H1 (cell line): ENCODE results near the gene SLC25A34. TPM values are rescaled to one million over a fixed set of nuclear protein-coding genes. Genes with fewer than 3 reads are reported as not detected.

ENCODE experiments used
- CTCF ChIA-PET: fragments of 300-600 bp; sonication (Branson Sonifier 250); formaldehyde crosslinking; loops from one replicate; lab custom pipeline; 2021; ENCODE audit not compliant: partially characterized antibody; lab: Charles Lee
- POLR2A ChIA-PET: fragments of 300-600 bp; sonication (Branson Sonifier 250); formaldehyde crosslinking; loops from one replicate; lab custom pipeline; 2021; ENCODE audit warnings: inconsistent platforms; ENCODE audit not compliant: partially characterized antibody; lab: Charles Lee
- DNase-seq, 2 experiments: peaks; one replicate each; pipeline versions ENCODE4 v3.0.0 to v3.0.0-alpha.2; 2010 to 2022; ENCODE audit warnings: low spot score in 2 of 2, low read depth in 1 of 2, mixed read lengths in 1 of 2
- FAIRE-seq: peaks from 2 replicates; lab custom pipeline; 2011; peaks lifted over from hg19 to GRCh38; lab: Jason Lieb, UNC
- H2AFZ ChIP-seq: 2 replicates; pipeline ENCODE4 v1.8.1; 2012; ENCODE audit warnings: low read length, inconsistent platforms
- H2AK5ac ChIP-seq: 2 replicates; pipeline ENCODE4 v1.6.1; 2013; ENCODE audit warnings: low read depth, low read length
- H2BK120ac ChIP-seq: replicated peaks from 2 replicates; pipeline ENCODE3; 2013; ENCODE audit warnings: low read depth, low read length, inconsistent platforms
- H2BK12ac ChIP-seq: 2 replicates; pipeline ENCODE4 v1.6.1; 2013; ENCODE audit warnings: low read depth, low read length
- H2BK15ac ChIP-seq: 2 replicates; pipeline ENCODE4 v1.6.1; 2013; ENCODE audit warnings: low read length
- H2BK20ac ChIP-seq: 2 replicates; pipeline ENCODE4 v1.6.1; 2013; ENCODE audit warnings: low read length
- H2BK5ac ChIP-seq: 2 replicates; pipeline ENCODE4 v1.6.1; 2013; ENCODE audit warnings: low read depth, low read length
- H3K14ac ChIP-seq: 2 replicates; pipeline ENCODE4 v1.6.1; 2013; ENCODE audit warnings: inconsistent platforms; ENCODE audit not compliant: insufficient read length
- H3K18ac ChIP-seq: 2 replicates; pipeline ENCODE4 v1.6.1; 2013; ENCODE audit warnings: low read length; ENCODE audit errors: extremely low read depth
- H3K23ac ChIP-seq: 2 replicates; pipeline ENCODE4 v1.6.1; 2013; ENCODE audit warnings: inconsistent platforms; ENCODE audit not compliant: insufficient read length
- H3K23me2 ChIP-seq: 2 replicates; pipeline ENCODE4 v1.6.1; 2013; ENCODE audit warnings: low read depth, low read length
- H3K27ac ChIP-seq: 2 replicates; pipeline ENCODE4 v1.6.1; 2011; ENCODE audit warnings: low read depth, low read length, inconsistent platforms
- H3K27me3 ChIP-seq, 4 experiments: replicated peaks in 1 of 4; 1 replicate in 1 of 4; 2 replicates in 3 of 4; pipeline versions ENCODE4 v1.6.1 to v1.8.1; 2011 to 2013; ENCODE audit warnings: low read length in 3 of 4, mild to moderate bottlenecking in 3 of 4, inconsistent platforms in 2 of 4, mixed read lengths in 2 of 4, moderate library complexity in 1 of 4; ENCODE audit not compliant: control insufficient read depth in 3 of 4, insufficient read depth in 3 of 4; ENCODE audit errors: extremely low read depth in 1 of 4
- H3K36me3 ChIP-seq, 4 experiments: 2 replicates each; pipeline versions ENCODE4 v1.6.1 to v1.8.1; 2011 to 2013; ENCODE audit warnings: mild to moderate bottlenecking in 4 of 4, low read length in 3 of 4, moderate library complexity in 2 of 4, control low read depth in 1 of 4, inconsistent platforms in 1 of 4; ENCODE audit not compliant: insufficient read depth in 4 of 4, control insufficient read depth in 2 of 4
- H3K4ac ChIP-seq: replicated peaks from 2 replicates; pipeline ENCODE3; 2013; ENCODE audit warnings: low read length, low read depth, mixed read lengths, inconsistent platforms; ENCODE audit not compliant: insufficient read length
- H3K4me1 ChIP-seq, 4 experiments: replicated peaks in 1 of 4; 1 replicate in 1 of 4; 2 replicates in 3 of 4; pipeline versions ENCODE4 v1.6.1 to v1.8.1; 2011 to 2013; ENCODE audit warnings: low read length in 3 of 4, inconsistent platforms in 2 of 4, mixed read lengths in 1 of 4; ENCODE audit not compliant: insufficient read depth in 4 of 4, control insufficient read depth in 3 of 4
- H3K4me2 ChIP-seq, 2 experiments: 2 replicates each; pipeline versions ENCODE4 v1.6.1 to v1.8.1; 2011 to 2013; ENCODE audit warnings: low read depth in 2 of 2, low read length in 2 of 2, control low read depth in 1 of 2, inconsistent platforms in 1 of 2, mild to moderate bottlenecking in 1 of 2; ENCODE audit not compliant: insufficient read depth in 1 of 2
- H3K4me3 ChIP-seq, 4 experiments: fragments of 200-600, 300-600 bp in 1 of 4; sonication (generic), shearing (Covaris generic), sonication (Bioruptor Twin) in 1 of 4; 2 replicates each; pipeline versions ENCODE4 v1.5.1 to v1.8.1; 2011 to 2016; ENCODE audit warnings: low read length in 4 of 4, low read depth in 3 of 4, control low read depth in 2 of 4, inconsistent platforms in 2 of 4, mild to moderate bottlenecking in 2 of 4, mixed read lengths in 1 of 4, moderate library complexity in 1 of 4; ENCODE audit not compliant: insufficient read depth in 2 of 4; ENCODE audit errors: extremely low read depth in 1 of 4
- H3K56ac ChIP-seq: replicated peaks from 2 replicates; pipeline ENCODE3; 2013; ENCODE audit warnings: low read depth, mild to moderate bottlenecking, mixed read lengths, low read length, inconsistent platforms; ENCODE audit not compliant: insufficient read length
- H3K79me1 ChIP-seq: 2 replicates; pipeline ENCODE4 v1.6.1; 2013; ENCODE audit warnings: low read depth, low read length, control low read depth
- H3K79me2 ChIP-seq, 2 experiments: 2 replicates each; pipeline versions ENCODE4 v1.6.1 to v1.8.1; 2012 to 2013; ENCODE audit warnings: low read length in 2 of 2, mild to moderate bottlenecking in 2 of 2, inconsistent platforms in 1 of 2; ENCODE audit not compliant: insufficient read depth in 2 of 2, control insufficient read depth in 1 of 2
- H3K9ac ChIP-seq, 4 experiments: replicated peaks in 1 of 4; 1 replicate in 1 of 4; 2 replicates in 3 of 4; pipeline versions ENCODE4 v1.6.1 to v1.8.1; 2011 to 2013; ENCODE audit warnings: low read depth in 3 of 4, low read length in 3 of 4, control low read depth in 2 of 4, mild to moderate bottlenecking in 2 of 4, moderate library complexity in 2 of 4, inconsistent platforms in 1 of 4; ENCODE audit errors: extremely low read depth in 1 of 4
- H3K9me3 ChIP-seq, 2 experiments: 2 replicates each; pipeline versions ENCODE4 v1.6.1 to v1.8.1; 2012 to 2013; ENCODE audit warnings: mild to moderate bottlenecking in 2 of 2, moderate library complexity in 2 of 2, control low read depth in 1 of 2, inconsistent platforms in 1 of 2, low read depth in 1 of 2, low read length in 1 of 2, mixed read lengths in 1 of 2; ENCODE audit not compliant: insufficient read depth in 2 of 2
- H4K20me1 ChIP-seq, 2 experiments: replicated peaks in 1 of 2; 2 replicates each; pipeline versions ENCODE3 to v1.8.1; 2011 to 2013; ENCODE audit warnings: inconsistent platforms in 2 of 2, low read length in 2 of 2, mild to moderate bottlenecking in 1 of 2; ENCODE audit not compliant: insufficient read depth in 2 of 2, control insufficient read depth in 1 of 2
- H4K5ac ChIP-seq: 2 replicates; pipeline ENCODE4 v1.6.1; 2013; ENCODE audit warnings: low read length, low read depth, mixed read lengths, inconsistent platforms; ENCODE audit not compliant: insufficient read length
- H4K8ac ChIP-seq: 2 replicates; pipeline ENCODE4 v1.8.0; 2013; ENCODE audit warnings: mild to moderate bottlenecking, moderate library complexity, low read length, inconsistent platforms; ENCODE audit not compliant: insufficient read depth; ENCODE audit errors: extremely low read depth
- H4K91ac ChIP-seq: replicated peaks from 2 replicates; pipeline ENCODE3; 2013; ENCODE audit warnings: low read length, mixed read lengths, inconsistent platforms; ENCODE audit not compliant: insufficient read length
- BRCA1 ChIP-seq: IDR thresholded peaks from 2 replicates; pipeline ENCODE4 v1.6.1; 2012; ENCODE audit warnings: low read depth, low read length, improper control_type of control experiment
- CBX8 ChIP-seq: fragments of 300-800, 300-1000 bp; sonication (generic); IDR thresholded peaks from 2 replicates; pipeline ENCODE4 v1.7.1; 2016; ENCODE audit warnings: low read depth, low read length, borderline replicate concordance
- CHD1 ChIP-seq: IDR thresholded peaks from 2 replicates; pipeline ENCODE4 v1.6.1; 2012; ENCODE audit warnings: low read depth, low read length, improper control_type of control experiment
- GABPA ChIP-seq: IDR thresholded peaks from 2 replicates; pipeline ENCODE4 v1.6.1; 2011; ENCODE audit warnings: mild to moderate bottlenecking, low read length, moderate library complexity, borderline replicate concordance; ENCODE audit not compliant: insufficient read depth
- KDM4A ChIP-seq: IDR thresholded peaks from one replicate; pipeline ENCODE4 v1.7.1; 2012; ENCODE audit warnings: low read depth, mild to moderate bottlenecking, moderate library complexity, low read length, inconsistent platforms; ENCODE audit not compliant: severe bottlenecking
- POLR2AphosphoS5 ChIP-seq: IDR thresholded peaks from 2 replicates; pipeline ENCODE4 v1.6.1; 2011; ENCODE audit warnings: low read depth, low read length
- SIN3A ChIP-seq, 2 experiments: IDR thresholded peaks in 1 of 2; conservative IDR thresholded peaks in 1 of 2; 2 replicates each; pipeline ENCODE4 v1.6.1; 2011 to 2012; ENCODE audit warnings: low read length in 2 of 2, improper control_type of control experiment in 1 of 2, low read depth in 1 of 2, mild to moderate bottlenecking in 1 of 2
- SRF ChIP-seq: IDR thresholded peaks from 2 replicates; pipeline ENCODE4 v1.6.1; 2011; ENCODE audit warnings: mild to moderate bottlenecking, low read depth, low read length, moderate library complexity
- TBP ChIP-seq: IDR thresholded peaks from 2 replicates; pipeline ENCODE4 v1.6.1; 2011; ENCODE audit warnings: low read depth, low read length, improper control_type of control experiment
- USF2 ChIP-seq: IDR thresholded peaks from 2 replicates; pipeline ENCODE4 v1.6.1; 2011; ENCODE audit warnings: low read length, improper control_type of control experiment
- WGBS, 2 experiments: shearing (Covaris generic) in 1 of 2; methylation state at CpG; one replicate each; pipeline versions ENCODE4 v1.1.6 to v1.1.7; 2013 to 2015; ENCODE audit warnings: low lambda C conversion rate in 2 of 2, mixed read lengths in 2 of 2, inconsistent platforms in 1 of 2, low coverage in 1 of 2, missing lambda C conversion rate in 1 of 2; ENCODE audit not compliant: insufficient replicate concordance in 2 of 2, insufficient coverage in 1 of 2, insufficient read length in 1 of 2; ENCODE audit errors: extremely low coverage in 1 of 2, missing lambda C conversion rate in 1 of 2; 5-methylcytosine and 5-hydroxymethylcytosine counted together
- polyA plus RNA-seq, 7 experiments: library from polyadenylated mRNA; depleted of rRNA in 3 of 7; stranded (reverse) in 5 of 7; unstranded in 2 of 7; fragments of >200 nt in 5 of 7; fragments of 200-250 nt in 2 of 7; gene quantifications; 1 replicate in 5 of 7; 2 replicates in 1 of 7; 4 replicates in 1 of 7; pipeline versions ENCODE4 v1.2.1 to v1.2.3, GENCODE V29; 2011 to 2013; ENCODE audit warnings: missing spikeins in 2 of 7, mixed read lengths in 2 of 7
- total RNA-seq: library from RNA; stranded (reverse); fragmentation: NEBNext Ultra II Directional; extraction: Animal tissue kit (Norgen Biotek cat#: 25700); gene quantifications from 2 replicates; pipeline ENCODE4 v1.2.1, GENCODE V29; 2021
- TF ChIP-seq, protein P1 (sequence below): IDR thresholded peaks from 2 replicates; pipeline ENCODE4 v1.6.1; 2012; ENCODE audit warnings: inconsistent platforms

SLC25A34 gene
- total and polyA plus RNA-seq, 2 of the 8 experiments (the other 6 are each of a cell fraction or from before 2014, with no cell fraction given): 0.48 to 0.62 TPM

DNA sequence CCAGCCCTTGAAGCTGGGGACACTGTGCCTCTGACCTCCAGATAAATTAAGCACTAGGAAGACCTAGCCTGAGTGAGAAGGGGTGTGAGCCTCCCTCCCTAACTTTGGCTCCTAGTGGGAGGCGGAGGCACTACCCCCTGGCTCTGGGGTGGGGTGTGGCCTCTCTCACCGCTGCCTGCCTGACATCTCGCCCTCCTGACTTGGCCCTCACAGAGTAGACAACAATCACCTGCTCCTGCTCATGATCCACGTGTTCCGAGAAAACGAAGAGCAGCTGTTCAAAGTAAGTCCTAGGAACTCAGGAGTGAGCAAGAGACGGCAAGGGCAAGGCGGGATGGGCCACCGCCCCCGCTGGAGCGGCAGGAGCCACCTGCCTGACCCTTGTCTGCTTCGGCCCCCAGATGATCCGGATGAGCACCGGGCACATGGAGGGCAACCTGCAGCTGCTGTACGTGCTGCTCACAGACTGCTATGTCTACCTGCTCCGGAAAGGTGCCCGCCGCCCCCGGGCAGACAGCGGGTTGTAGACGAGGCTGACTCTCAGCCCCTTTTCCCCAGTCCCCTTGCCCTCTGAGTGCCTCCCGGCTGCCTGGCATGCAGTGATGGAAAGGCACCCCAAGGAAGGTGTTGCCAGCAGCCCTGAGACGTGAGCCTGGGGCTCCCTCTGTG lies 8.1 kb upstream of the SLC25A34 start:
- Histone ChIP-seq H3K9ac (no peak overlapping the region), H4K20me1 (peaks cover 0 to 3% of the 10 kb centered on the region in 2 experiments), H3K56ac (no peak overlapping the region), H3K4me2 (no peak overlapping the region), H3K27me3 (no peaks in the 10 kb centered on the region; a peak in 1 of 7 replicates), H4K8ac (peak overlapping the region; percentile 51), H3K4me1 (no peaks in the 10 kb centered on the region), H3K23me2 (no peaks in the 10 kb centered on the region), H3K79me1 (no peaks in the 10 kb centered on the region), H2BK12ac (no peak overlapping the region), H3K79me2 (no peaks in the 10 kb centered on the region), H3K4me3 (no peak overlapping the region), H3K23ac (no peak overlapping the region), H2BK15ac (no peak overlapping the region), H2BK5ac (no peak overlapping the region), H3K36me3 (peaks cover 4 to 20% (median 13%) of the 10 kb centered on the region in 4 experiments; a peak in 6 of 8 replicates), H3K9me3 (no peaks in the 10 kb centered on the region), H4K91ac (no peak overlapping the region), H3K4ac (no peak overlapping the region), H2AFZ (no peak overlapping the region), H3K14ac (no peak overlapping the region), H2BK20ac (no peak overlapping the region), H2AK5ac (no peak overlapping the region), H3K27ac (no peak overlapping the region), H3K18ac (no peak overlapping the region), H4K5ac (no peak overlapping the region), H2BK120ac (no peak overlapping the region)
- no peak for DNase-seq
- ChIA-PET CTCF (interaction anchor here (0.5 to 1.2 kb wide), 2 partner anchors 46 to 768 kb away, joined by 3 read pairs; no protein-coding TSS in a partner anchor), POLR2A (interaction anchor here (0.6 kb wide), 1 partner anchor 90 kb away, joined by 3 read pairs; no protein-coding TSS in a partner anchor)
- 93% methylated on average over 22 of the region's 23 CpGs; no CpG with 5 or more reads in 1 of the 2 experiments for WGBS, 2 experiments
- FAIRE-seq: no peak
- TF ChIP-seq GABPA (no peak), SIN3A (conservative IDR thresholded peaks at IDR 0.05 in 1 of 2, IDR thresholded peaks at IDR 0.05 in 1 of 2; ENCODE audit: low read depth in 1 of 2, low read length in 2 of 2) (no peak), POLR2AphosphoS5 (no peak), TBP (no peak), CHD1 (no peak), USF2 (no peak), BRCA1 (no peak), SRF (no peak), KDM4A (no peak), CBX8 (no peak)
- TF ChIP-seq, protein P1, sequence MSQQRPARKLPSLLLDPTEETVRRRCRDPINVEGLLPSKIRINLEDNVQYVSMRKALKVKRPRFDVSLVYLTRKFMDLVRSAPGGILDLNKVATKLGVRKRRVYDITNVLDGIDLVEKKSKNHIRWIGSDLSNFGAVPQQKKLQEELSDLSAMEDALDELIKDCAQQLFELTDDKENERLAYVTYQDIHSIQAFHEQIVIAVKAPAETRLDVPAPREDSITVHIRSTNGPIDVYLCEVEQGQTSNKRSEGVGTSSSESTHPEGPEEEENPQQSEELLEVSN: no peak
